BE2C (cell line): ENCODE data around the gene ZNF236.

Experiments
- DNase-seq: peaks from one replicate; pipeline ENCODE4 v3.0.0-alpha.2; 2020
- H3K27me3 ChIP-seq: fragments of 250-450 bp; sonication (Bioruptor Pico); 2 replicates; pipeline ENCODE4 v1.5.1; 2020; ENCODE audit warnings: mild to moderate bottlenecking
- H3K36me3 ChIP-seq: fragments of 250-450 bp; sonication (Bioruptor Pico); 2 replicates; pipeline ENCODE4 v1.5.1; 2020; ENCODE audit warnings: mild to moderate bottlenecking
- H3K4me1 ChIP-seq: fragments of 250-450 bp; sonication (Bioruptor Pico); 2 replicates; pipeline ENCODE4 v1.5.1; 2020
- H3K4me3 ChIP-seq: 2 replicates; pipeline ENCODE4 v1.5.1; 2011; ENCODE audit warnings: low read depth, low read length
- H3K9me3 ChIP-seq: fragments of 250-450 bp; sonication (Bioruptor Pico); 2 replicates; pipeline ENCODE4 v1.5.1; 2020
- TF ChIP-seq, protein P1 (sequence below): IDR thresholded peaks from 2 replicates; pipeline ENCODE4 v1.5.1; 2012; ENCODE audit warnings: mild to moderate bottlenecking, low read depth, low read length

Gene ZNF236

DNA sequence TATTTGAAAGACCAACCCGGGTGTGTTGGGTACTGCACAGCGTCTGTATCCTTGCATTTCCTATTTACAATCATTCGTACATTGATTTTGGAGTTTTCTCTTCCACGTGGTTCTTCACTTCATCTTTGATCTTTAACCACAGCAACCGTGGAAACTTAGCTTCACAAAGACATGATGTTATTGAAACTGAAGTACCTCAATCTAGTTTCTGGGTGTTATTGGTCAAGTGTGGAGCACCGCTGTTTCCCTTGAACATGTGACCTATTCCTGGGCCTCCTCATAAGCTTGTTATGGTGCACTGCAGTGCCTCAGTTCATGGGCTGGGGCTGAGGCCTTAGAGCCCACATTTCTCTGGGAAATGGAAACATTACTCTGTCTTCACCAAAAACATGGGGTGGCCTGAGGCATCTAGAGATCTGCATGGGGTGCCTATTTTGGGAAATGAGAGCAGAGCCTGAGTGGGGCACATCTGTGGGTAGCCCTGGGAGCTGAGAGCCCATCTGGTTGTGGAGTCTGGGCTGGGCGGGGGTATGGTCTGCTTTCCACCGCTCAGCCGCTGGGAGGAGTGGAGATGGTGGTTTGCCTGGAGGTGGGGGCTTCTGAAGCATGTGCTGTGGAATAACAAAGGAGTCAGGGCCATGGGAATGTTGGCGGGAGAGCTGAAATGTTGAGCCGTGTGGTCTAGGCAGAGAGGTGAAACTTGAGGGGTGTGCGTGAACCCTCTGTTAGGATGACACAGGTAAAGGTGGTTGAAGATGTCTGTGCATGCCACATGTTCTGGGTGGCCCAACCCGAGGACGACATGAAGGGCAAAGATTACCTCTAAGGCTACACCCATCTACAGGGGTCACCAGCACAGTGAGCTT, 37.4 kb downstream of the ZNF236 start:
- DNase-seq, result no peak
- no peaks in the 10 kb centered on the region for H3K36me3 ChIP-seq
- H3K4me3 ChIP-seq, result no peak overlapping the region
- H3K4me1 ChIP-seq, result no peaks in the 10 kb centered on the region
- no peaks in the 10 kb centered on the region for H3K9me3 ChIP-seq
- H3K27me3 ChIP-seq, result no peaks in the 10 kb centered on the region
- TF ChIP-seq, protein P1, sequence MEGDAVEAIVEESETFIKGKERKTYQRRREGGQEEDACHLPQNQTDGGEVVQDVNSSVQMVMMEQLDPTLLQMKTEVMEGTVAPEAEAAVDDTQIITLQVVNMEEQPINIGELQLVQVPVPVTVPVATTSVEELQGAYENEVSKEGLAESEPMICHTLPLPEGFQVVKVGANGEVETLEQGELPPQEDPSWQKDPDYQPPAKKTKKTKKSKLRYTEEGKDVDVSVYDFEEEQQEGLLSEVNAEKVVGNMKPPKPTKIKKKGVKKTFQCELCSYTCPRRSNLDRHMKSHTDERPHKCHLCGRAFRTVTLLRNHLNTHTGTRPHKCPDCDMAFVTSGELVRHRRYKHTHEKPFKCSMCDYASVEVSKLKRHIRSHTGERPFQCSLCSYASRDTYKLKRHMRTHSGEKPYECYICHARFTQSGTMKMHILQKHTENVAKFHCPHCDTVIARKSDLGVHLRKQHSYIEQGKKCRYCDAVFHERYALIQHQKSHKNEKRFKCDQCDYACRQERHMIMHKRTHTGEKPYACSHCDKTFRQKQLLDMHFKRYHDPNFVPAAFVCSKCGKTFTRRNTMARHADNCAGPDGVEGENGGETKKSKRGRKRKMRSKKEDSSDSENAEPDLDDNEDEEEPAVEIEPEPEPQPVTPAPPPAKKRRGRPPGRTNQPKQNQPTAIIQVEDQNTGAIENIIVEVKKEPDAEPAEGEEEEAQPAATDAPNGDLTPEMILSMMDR, result no peak

DNA sequence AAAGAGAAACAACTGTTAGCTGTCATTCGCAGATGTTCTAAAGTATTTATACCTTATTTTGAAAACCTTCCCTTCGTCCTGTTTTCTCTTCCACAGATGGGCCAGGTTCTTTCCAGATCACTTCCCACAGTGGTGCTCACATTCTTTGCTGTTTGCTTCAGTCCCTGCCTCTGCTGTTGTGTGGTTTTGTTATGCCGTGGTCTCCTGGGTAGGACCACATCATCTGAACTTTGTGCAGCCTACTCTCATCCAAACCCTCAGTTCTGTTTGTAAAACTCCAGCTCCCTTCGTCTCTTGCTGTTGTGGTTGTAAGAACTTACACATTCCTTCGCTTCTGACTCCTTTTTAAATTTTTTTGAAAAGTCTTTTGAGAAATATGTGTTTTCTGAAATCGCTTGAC, 38.1 kb downstream of the ZNF236 start:
- TF ChIP-seq, protein P1, result no peak
- Histone ChIP-seq H3K4me3 (no peak overlapping the region), H3K9me3 (no peaks in the 10 kb centered on the region), H3K4me1 (no peaks in the 10 kb centered on the region), H3K27me3 (no peaks in the 10 kb centered on the region), H3K36me3 (no peaks in the 10 kb centered on the region)
- DNase-seq, result no peak

DNA sequence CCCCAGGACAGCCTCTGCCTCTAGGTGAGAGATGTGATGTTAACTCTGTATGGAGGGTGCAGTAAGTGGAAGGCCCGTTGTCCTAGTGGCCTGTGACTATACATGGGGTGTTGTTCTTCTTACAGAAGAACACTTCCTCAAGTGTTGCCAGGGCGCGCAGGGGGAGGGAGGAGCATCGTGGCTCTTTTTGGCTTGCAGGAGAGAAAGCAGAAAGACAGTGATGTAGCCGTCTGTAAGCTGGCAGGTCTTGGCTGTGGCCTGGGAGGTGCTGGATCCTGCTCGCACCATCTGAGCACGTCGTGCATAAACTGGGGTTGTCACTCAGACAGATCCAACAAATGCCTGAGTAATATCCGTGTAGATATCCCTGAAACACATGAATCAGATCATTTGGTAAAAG, 44.3 kb downstream of the ZNF236 start:
- Histone ChIP-seq H3K27me3 (no peaks in the 10 kb centered on the region), H3K9me3 (no peaks in the 10 kb centered on the region), H3K36me3 (no peaks in the 10 kb centered on the region), H3K4me3 (no peak overlapping the region), H3K4me1 (no peaks in the 10 kb centered on the region)
- DNase-seq, result no peak
- TF ChIP-seq, protein P1, result no peak

DNA sequence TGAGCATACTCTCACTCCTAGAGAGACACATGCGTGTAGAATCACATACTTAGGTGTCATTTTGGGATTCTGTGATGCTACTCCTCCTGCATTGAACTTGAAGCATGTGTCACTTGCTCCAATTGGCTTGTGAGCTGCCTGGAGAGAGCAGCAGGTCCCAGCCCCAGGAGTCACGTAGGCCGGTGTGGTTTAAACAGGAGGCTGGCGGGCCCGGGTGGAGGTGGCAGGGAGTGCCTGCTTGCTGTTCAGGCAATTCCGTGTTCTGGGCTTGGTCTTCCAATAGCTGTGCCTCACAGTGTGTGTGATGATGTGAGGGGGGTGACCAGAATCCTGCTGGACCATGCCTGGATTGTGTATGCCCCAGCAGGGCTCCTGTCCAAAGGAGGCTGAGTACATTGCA, 51.0 kb downstream of the ZNF236 start:
- Histone ChIP-seq H3K4me1 (no peaks in the 10 kb centered on the region), H3K9me3 (no peaks in the 10 kb centered on the region), H3K4me3 (no peak overlapping the region), H3K27me3 (no peaks in the 10 kb centered on the region), H3K36me3 (no peaks in the 10 kb centered on the region)
- TF ChIP-seq, protein P1, result no peak
- DNase-seq, result no peak

DNA sequence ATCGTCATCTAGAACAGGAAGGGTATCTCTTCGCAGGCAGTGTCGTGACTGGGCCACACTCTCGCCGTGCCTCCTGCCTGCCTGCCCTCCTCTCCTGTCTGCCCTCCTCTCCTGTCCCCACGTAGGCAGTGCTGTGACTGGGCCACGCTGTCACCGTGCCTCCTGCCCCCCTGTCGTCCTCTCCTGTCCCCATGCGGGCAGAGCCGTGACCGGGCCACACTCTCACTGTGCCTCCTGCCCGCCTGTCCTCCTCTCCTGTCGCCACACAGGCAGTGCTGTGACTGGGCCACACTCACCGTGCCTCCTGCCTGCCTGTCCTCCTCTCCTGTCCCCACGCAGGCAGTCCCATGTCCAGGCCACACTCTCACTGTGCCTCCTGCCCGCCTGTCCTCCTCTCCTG, 51.4 kb downstream of the ZNF236 start:
- DNase-seq, result no peak
- no peak overlapping the region for H3K4me3 ChIP-seq
- TF ChIP-seq, protein P1, result no peak
- no peaks in the 10 kb centered on the region for H3K4me1 ChIP-seq
- no peaks in the 10 kb centered on the region for H3K27me3 ChIP-seq
- no peaks in the 10 kb centered on the region for H3K9me3 ChIP-seq
- no peaks in the 10 kb centered on the region for H3K36me3 ChIP-seq

DNA sequence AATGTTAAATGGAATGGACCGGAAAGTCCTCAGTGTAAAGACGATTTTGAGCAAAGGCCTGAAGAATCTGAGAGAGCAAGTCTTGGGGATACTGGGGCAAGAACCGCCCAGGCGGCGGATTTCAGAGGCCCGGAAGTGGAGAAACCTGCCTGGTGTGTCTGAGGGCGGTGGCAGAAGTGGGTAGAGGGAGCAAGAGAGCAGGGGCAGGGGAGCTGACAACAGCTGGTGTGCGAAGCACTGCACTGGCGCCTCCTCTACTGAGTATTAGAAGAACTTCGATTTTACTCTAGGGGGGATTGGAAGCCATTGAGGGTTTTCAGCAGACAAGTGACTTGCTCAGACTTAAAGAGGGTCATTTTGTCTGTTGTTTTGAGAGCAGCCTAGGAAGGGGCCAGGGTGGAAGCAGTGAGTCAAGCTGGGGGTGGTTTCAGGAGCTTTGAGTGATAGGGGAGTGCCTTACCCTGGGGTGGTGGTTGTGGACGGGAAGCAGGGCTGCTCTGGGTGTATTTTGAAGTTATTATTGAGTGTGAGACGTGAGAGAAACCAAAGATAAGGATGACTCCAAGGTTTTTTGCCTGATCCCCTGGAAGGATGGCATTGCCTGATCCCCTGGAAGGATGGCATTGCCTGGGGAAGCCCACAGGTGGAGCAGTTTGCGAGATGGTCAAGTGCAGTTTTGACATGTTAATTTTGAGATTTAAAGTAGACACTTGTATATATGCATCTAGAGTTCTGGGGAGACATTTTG, 52.5 kb downstream of the ZNF236 start:
- no peak overlapping the region for H3K4me3 ChIP-seq
- peak; percentile 17 for DNase-seq
- H3K27me3 ChIP-seq, result no peaks in the 10 kb centered on the region
- H3K4me1 ChIP-seq, result no peaks in the 10 kb centered on the region
- H3K36me3 ChIP-seq, result no peaks in the 10 kb centered on the region
- H3K9me3 ChIP-seq, result no peaks in the 10 kb centered on the region
- TF ChIP-seq, protein P1, result no peak
